NCI-H446 (cell line): ENCODE measurements around the gene KNCN.

Source experiments
- DNase-seq, 2 experiments: peaks; one replicate each; lab custom pipeline; 2025; lab: John Stamatoyannopoulos, UW

KNCN gene

DNA sequence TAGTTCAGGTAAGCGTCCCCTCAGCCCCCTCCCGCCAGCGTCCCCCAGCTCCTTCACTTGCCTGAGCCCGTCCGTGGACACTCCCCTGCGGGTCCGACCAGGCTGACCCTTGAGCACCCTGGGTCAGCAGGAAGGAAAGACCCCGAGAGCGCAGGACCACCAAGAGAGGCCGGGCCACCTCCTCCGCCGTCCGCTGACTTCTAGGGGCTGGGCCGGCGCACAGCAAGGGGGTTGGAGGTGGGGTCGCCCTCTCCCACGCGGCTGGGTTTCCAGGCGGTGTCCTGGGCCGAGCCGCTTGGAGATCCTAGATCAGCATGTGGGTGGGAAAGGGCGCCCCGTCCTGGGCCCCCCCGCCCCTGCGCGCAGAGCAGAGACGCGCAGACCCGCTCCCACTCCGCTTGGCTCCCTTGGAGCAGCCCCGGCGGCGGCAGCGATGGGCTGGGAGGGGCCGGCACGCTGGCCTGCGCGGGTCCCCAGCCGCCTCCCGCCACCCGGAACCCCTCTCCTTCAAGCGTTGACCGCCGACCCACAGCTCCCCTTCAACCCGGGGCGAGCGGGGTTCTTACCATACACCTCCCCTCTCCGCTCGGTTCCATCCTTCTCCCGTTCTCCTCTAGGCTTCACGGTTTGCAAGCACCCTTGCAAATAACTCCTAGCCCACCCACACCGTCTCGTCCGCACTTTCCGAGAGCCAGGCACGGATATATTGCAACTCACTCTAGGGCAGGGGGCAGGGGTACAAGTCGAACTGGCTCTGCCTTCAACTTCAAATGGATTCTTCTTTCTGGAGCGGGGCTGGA is 7.5 kb downstream of the KNCN start:
- DNase-seq, result no peak

DNA sequence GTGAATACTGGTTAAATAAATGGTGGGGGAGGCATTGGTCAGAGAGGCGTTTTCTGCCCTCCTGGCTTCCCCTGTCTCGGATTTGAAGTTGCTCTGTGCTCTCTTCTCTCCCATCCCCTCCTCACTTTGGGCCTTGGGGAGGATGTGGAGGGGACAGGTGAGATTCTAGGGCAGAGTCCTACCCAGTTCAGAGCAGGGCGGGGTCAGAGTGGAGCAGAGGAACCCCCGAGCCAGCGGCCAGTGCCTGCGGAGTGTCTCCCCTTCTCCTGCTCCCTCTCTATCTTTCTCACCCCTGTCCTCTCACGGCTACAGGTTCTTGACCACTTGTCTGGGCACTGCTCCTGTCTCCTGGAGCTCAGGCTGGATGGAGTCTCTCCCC is 8.1 kb downstream of the KNCN start:
- DNase-seq, result no peak

DNA sequence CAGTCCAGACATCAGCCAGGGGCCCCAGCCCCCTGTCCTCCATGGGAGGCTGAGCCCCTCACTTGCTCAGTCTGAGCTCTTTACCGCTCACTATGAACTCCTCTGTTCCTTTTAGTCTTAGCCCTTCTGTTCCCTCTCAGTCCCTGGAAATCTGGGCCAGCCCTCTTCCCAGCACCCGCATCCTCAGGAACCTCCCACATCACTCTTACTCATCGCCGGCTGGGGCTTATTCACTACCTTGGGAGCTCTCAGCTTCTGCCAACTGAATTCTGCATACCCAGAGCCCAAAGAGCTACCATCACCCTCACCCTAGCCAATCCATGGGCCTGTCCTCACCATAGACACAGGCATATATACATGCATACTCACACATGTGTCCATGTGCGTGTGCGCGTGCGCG is 11.5 kb downstream of the KNCN start:
- no peak for DNase-seq

DNA sequence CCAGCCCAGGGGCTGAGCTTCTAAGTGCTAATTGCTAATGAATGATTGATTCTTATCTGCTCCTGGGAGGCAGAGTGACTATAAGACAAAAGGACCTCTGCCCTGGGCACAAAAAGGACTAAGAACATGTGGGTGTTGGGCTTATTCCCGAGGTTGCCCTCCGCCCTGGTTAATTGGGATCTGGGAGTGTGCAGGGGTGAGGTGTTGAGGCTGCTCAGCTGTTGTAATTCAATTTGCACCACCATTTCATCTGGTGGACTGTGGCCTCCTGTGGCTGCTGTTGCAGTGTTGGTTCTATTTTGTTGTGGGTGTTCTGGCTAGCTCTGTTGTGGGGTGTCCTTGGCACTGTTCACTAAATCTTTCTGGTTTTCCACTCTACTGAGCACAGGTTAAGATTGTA is 13.3 kb downstream of the KNCN start:
- no peak for DNase-seq

DNA sequence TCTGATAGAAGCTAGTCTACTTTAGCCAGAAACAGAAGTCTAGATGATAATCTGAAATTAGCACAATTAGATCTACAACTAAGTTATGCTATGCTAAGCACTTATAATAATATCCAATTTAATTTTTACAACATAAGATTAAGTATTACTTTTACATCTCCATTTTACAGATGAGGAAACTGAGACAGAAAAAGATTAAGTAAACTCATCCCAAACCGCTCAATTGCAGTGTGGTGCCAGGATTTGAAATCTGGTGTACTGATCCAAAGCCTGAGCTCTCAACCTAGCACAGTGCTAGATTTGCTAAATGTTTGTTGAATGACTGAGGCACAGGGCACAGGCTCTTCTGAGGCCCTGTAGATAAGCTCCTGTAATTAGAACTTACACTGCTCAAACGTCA is 13.8 kb downstream of the KNCN start:
- no peak for DNase-seq

DNA sequence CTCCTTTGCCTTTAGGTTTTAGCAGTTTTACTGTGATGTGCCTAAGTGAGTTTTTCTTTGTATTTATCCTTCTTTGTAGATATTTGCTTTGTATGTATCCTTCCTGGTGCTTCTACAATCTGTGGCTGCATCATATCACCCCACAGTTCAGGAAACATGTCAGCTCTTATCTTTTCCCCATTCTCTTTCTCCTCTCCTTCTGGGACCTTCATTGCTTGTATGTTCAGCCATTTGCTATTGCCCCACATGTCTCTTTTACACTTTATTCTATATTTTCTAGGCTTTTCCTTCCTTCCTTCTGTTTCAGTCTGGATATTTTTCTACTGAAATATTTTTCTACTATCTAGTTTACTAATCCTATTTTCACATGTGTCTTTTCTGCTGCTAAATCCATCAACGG is 14.9 kb downstream of the KNCN start:
- DNase-seq, result no peak

DNA sequence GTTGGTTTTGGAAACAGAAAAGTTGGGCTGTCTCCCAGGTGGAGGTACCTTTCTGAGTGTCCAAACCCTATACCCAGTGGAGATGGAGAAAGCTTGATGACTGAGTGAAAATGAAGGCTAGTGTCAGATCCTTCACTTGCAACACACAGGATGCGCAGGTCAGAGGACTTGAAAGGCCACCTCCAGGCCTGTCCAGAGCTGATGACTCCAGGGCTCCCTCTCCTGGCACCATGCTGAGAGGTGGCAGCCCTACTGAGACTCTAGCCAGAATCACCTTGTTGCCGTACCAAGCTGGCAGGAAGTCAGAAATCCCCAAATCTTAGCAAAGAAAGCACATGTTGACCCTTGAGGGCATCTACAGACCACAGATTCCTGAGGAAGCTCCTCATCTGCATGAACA is 16.4 kb downstream of the KNCN start:
- DNase-seq, result no peak

DNA sequence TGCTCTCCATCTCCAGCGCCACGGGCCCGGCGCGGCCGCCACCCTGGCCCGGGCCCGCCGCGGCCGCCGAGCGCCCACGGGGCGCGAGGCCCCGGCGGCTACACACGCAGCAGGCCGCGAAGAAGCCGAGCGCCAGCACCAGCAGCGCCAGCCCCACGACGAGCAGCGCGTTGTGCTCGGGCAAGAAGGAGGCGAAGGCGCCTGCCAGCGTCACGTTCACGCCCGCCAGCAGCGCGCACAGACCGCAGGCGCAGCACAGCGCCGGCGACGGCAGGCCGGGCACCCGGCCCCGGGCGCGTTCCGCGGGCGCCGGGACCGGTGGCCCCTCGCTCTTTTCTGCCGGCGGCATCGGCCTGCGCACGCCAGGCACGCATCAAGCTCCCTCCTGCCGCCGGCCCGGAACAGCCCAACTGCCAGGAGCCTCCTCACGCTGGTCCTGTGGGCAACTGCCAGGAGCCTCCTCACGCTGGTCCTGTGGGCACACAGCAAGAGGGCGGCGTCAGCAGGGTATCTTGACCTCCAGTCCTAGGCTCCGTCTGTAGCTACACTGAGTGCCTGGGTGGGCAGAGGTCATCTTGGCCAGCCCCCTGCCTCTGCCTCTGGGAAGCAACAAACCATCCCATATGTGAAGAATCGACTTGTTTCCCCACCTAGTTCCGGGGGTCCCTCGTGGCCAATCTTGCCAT is 18.1 kb downstream of the KNCN start:
- no peak for DNase-seq

DNA sequence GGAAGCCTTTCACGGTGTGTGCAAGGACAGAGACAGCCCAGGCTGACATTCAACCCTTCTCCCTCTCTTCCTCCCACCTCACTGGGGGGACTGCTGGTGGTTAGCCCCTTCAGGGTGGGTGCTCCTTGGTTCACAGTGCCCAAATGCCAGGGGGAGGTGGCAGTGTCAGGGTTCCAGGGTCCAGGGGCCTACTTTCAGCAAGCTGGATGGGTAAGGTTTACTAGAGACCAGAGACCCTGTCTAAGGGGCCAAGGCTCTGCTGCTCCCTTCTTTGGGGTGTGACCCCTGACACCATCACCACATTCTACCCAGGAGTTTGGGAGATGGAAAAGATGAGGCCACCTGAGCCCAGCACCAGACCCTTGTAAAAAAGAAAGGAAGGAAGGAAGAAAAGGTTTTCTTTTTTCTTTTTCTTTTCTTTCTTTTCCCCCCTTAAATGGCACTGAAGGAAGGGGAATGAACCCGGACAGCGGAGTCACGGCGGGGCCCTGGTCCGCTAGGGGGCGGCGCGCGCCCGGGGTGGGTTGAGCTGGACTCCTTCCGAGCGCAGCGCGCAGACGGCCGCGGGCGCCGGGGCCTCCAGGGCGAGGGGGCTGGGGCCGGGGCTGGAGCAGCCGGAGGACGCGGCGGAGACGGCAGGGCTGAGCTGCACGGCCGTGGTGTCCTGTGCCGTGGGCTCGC is 18.8 kb downstream of the KNCN start:
- DNase-seq, result peak in 1 of 2 experiments; percentile 62

DNA sequence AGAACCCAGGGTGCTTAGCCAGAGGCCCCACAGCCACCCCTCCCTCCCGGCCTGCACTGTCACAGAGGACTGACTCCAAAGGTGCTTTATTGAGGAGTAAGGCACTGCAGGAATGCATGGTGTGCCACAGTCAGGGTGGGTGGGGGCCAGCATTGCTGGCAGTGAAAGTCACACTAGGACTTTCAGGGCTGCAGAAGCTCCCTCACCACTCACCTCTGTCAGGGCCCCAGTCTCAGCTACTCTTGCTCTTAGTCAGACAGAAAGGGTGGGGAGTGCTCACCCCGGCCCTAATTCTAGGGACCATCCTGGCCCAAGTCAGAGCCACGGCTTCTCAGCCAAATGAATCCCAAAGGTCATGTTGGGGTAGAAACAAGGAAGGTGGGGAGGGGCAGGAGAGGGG is 19.4 kb downstream of the KNCN start:
- DNase-seq, result no peak

DNA sequence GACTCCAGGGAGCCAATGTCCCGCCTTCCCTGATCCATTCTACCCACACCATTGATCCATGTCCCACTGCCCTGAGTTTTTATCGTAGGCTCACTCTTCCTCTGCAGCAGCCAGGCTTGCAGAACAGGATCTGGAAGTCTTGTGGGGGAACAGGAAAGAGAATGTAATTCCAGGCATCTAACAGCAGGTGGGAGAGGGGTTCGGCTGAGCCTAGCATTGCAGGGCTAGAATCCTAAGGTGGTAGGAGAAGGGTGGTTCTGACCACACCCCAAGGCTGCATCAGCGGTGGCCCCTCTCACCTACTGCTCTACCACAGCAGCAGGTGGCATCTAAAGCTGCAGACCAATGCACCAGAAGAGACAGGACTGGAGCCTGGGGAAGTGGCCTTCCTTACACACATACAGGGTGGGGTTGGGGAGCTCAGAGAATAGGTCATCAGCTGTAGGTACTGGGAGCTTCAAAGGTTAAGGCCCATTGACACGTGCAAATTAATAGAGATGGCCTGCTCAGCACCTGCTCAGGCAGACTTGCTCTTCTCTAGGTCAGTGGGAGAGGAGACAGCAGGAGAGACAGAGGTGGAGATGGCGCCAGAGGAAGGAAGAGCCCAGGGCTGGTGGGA is 20.5 kb downstream of the KNCN start:
- no peak for DNase-seq

DNA sequence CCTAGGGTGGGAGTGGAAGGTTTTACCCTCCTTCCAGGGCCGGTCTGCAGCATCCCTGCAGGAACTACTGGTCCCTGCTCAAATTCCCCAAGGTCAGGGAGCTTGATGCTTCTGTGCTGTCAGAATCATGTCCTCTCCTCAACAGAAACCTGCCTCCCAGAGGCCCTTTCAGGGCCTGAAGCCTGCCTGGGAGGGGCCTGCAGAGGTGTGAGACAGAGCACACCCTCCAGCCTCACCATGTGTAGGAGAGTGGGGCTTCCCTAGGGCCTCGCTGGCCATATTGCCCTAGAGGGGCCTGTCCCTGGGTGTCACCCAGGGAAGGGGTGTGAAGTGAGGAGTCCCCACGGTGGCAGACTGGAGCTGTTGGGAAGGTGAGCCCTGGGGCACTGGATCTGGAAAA is 21.1 kb downstream of the KNCN start:
- no peak for DNase-seq

DNA sequence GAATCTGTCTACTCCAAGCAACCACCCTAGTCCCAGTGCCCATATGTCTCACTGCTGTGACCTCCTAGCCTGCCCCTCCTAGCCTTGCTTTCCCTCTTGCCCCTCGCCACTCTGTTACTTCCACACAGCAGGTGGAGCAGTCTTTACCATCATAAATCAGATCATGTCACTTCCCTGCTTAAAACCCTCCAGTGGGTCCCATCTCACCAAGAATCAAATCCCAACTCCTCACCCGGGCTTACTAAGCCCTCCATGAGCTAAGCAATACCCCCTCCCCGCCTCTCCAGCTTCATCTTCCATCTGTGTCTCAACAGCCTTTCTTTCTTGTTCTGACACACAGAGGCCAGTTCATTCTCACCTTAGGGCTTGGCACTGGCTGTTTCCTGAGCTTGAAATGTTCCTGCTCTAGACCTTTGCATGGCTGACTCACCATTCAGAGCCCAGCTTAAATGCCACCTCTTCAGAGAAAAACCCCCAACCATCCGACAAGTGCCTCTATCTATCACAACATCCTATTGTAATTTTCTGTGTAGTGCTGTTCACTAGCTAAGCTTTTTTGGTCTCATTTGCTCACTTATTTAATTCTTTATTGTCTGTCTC is 22.3 kb downstream of the KNCN start:
- DNase-seq, result no peak

DNA sequence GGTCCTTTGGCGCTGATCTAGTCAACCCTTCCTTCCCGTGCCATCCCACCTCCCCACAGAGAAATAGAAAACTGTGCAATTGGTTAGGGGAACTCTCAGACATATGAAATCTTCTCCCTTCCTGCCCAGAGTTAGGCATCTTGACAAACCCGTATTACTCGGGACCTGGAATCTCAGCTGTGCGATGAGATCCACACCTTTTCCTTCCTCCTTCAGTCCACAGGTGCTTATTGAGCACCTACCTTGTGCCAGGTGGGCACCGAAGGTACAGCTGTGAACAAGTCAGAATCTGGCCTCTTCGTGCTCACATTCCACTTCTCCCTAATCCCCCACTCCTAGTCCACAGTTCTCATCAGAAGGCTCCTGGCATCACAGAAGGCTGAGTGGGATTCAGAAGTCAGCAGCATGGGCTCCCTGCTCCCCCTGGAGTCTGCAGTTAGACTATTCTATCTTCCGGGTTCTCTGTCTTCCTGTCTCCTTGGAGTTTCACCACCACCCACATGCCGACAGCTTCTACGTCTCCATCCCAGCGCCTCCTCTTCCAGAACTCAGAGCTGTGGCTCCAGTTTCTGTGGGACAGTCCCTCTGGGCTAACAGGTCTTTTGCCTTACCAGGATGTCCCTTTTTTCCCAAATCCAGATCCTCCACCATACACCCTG is 23.0 kb downstream of the KNCN start:
- DNase-seq, result peak; percentile 23 to 53

DNA sequence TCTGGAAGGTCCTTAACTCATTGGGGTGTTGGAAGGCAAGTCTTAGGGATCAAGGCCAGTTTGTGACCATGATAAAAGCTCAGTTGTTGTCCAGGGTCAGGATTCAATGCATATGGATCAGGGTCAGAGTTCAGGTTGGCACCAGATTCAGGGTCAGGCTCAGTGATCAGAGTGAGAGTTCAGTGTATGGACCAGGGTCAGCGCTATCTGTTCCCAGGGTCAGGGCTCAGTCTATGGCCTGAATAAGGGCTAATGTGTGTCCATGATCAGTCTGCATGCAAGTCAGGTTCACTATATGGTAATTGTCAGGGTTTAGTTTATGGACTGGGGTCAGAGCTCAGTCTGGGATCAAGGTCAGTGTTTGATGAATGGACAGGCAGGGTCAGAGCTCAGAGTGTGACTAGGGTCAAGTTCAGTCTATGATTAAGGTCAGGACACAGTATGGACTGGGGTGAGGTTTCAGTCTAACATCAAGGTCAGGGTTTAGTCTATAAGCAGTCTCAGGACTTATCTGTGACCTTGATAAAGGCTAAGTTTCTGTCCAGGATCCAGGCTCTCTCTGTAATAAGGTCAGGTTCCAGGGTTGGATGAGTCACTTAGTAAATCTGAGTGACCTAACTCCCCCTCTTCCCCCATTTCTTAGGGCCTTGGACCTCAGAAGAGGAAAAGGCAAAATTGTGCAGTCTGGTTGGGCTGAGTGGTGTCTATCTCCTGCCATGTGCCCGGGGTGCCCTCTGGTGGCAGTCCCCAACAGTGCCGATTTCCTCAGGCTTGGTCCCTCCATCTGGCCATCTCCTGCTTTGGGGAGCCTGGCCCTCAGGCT is 23.8 kb downstream of the KNCN start:
- peak; percentile 53 to 84 for DNase-seq

DNA sequence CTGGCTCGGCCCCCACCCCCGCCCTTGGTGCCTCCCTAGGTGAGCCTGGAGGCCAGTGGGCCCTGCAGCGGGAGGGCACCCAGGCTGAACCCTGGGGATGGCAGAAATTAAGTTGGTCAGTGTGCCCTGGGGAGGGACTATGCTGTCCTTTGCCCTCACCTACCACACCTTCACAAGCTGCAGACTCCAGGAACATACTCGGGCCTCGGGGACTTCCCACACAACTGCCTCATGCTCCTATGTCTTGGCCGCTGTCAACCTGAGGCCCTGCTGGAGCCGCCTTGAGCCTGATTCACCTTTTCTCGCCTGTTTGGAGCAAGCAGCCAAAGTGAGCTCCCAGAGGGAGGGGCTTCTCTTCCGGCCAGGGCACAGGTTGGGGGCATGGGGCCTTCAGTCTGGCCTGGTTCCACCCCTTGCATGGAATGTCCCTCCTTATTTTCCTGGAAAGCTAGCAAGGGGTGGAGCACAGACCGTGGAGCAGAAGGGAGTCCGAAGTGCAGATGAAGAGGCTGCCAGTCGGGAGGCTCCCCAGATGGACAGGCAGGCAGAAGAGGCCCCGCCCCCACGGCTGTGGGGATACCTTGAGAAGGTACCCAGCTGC is 24.7 kb downstream of the KNCN start:
- no peak for DNase-seq

DNA sequence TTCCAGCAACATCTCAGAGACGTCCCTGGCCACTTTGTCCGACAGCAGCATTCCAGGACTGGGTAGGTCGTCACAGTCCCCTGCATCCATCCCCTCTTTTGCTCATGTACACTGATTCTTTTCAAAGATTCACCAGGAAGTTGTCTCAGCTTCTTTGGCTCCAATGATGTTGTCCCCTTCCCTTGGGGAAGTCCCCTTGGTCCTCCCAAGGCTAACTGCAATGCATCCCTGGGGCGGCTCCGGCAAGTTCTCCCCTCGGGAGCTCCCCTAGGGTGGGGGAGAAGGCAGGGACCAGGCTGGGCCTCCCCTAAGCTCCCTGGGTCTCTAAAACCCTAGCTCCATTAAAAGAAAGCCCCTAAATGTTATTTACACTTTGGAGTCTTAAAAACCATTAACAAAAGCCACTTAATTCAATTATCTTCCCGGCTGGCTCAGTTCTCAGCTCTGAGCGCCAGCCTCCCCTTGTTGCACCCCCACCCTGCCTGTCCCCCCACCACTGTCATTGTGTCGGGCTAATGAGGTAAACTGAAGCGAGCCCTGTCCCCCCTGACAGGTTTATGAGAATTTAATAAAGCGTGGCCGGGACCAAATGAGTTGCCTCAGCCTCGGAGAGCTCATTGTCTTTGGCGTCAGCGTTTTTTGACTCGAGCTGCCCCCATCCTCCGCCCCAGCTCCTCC is 25.3 kb downstream of the KNCN start:
- no peak for DNase-seq

DNA sequence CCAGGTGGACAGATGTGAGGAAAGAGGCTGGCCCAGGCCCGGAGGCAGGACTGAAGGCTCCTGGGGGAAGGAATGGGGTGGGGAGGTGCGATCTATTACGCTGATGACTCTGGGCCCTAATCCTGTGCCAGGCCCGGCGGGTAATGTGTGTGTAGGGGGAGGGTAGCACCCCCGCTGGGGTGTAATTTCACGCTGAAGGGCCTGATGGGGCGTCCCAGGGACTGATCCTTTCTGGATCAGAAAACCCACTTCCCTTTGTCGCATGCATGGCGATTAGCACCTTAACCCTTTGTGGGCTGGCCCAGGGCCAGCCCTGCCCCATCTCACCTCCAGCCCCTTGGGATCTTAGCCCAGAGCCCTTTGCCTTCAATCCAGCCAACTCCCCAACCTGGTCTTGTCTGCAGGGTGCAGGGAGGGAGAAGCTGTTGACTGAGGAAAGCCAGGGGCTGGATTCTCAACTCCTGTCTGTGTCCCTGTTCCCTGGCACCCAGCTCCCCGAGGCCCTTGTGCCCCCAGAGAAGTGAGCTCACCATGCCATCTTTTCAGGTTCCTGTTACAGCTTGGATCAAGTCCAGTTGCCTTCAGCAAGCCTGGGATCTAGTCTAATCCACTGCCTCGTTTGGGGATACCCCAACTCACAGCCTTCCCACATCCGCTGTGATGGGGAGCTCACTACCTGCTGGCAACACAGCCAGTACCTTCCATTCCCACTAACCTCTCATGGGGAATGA is 26.0 kb downstream of the KNCN start:
- DNase-seq, result peak in 1 of 2 experiments; percentile 44

DNA sequence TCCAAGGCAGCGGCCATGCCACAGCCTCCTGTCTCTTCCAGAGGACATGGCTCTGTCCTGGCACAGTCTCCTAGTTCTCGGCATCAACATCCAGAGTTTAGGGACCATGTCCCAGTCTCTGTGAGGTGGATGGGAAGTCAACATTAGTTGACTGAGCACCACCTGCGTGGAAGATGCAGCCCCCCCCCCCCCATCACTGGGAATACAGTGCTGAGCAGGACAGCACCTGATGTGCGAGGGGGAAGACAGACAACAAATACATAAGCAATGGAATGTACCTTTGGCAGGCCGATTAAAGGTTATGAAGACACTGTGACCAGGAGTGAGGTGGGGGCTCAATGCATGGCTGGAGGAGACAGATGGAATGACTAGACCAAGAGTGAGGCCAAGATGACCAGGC is 26.6 kb downstream of the KNCN start:
- no peak for DNase-seq
